Stimulated activated CD8-positive, alpha-beta memory T cell treated with anti-CD3 and anti-CD28 coated beads, Interleukin-4, amount 100 ng/mL, for 1 hour (primary cell): ENCODE results near the gene NELFCD.

Experiments used
- DNase-seq, 2 donors: peaks; one replicate each; pipeline ENCODE4 v3.0.0-alpha.2; 2020; ENCODE audit warnings: low read depth in 2 of 2, low spot score in 1 of 2

Gene NELFCD

DNA sequence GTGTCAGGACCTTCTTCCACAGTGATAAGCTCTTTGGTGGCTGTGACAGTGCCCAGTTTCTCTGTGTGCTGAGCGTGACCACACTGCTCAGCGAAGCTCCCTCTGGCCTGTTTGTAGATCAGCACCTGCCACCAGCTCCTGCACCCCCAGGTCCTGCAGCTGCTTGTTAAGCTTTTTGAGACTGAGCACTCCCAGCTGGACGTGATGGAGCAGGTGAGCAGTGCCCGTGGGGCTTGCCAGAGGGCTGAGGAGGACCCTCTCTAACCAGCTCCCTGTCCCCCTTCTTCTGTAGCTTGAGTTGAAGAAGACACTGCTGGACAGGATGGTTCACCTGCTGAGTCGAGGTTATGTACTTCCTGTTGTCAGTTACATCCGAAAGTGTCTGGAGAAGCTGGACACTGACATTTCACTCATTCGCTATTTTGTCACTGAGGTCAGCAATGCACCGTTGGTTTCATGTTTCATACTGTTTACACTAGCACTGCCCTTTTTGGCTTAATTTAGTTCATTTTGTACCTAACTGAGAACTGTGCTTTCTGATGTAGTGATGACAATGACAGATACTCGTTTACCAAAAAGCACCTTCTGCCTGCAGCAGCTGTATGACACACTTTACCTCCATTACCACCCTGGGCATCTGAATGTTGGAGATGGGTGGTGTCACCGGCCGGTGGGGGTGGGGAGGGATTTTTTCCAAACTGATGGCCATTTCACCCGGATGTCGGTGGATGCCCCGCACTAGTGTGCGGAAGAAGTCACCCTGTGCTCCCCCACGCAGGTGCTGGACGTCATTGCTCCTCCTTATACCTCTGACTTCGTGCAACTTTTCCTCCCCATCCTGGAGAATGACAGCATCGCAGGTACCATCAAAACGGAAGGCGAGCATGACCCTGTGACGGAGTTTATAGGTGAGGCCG, 12.5 kb downstream of the NELFCD start:
- no peak for DNase-seq

DNA sequence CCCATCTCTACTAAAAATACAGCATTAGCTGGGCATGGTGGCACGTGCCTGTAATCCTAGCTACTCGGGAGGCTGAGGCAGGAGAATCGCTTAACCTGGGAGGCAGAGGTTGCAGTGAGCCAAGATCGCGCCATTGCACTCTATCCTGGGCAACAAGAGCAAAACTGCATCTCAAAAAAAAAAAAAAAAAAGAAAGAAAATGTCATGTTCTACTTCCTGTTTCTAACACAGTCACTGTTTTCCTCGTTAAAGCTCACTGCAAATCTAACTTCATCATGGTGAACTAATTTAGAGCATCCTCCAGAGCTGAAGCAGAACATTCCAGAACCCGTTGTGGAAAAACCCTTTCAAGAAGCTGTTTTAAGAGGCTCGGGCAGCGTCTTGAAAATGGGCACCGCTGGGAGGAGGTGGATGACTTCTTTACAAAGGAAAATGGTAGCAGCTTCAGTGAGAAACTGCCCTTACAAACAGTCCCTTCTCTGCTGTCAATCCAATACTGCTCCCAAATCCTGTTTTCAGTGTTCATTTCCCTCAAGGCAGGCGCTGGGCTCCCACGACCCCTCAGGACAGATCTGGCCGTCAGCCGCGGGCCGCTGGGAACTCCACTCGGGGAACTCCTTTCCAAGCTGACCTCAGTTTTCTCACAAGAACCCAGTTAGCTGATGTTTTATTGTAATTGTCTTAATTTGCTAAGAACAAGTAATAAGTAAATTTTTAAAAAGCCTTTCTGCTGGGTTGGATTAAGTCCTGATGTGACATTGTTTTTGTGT, 13.5 kb downstream of the NELFCD start:
- no peak for DNase-seq

DNA sequence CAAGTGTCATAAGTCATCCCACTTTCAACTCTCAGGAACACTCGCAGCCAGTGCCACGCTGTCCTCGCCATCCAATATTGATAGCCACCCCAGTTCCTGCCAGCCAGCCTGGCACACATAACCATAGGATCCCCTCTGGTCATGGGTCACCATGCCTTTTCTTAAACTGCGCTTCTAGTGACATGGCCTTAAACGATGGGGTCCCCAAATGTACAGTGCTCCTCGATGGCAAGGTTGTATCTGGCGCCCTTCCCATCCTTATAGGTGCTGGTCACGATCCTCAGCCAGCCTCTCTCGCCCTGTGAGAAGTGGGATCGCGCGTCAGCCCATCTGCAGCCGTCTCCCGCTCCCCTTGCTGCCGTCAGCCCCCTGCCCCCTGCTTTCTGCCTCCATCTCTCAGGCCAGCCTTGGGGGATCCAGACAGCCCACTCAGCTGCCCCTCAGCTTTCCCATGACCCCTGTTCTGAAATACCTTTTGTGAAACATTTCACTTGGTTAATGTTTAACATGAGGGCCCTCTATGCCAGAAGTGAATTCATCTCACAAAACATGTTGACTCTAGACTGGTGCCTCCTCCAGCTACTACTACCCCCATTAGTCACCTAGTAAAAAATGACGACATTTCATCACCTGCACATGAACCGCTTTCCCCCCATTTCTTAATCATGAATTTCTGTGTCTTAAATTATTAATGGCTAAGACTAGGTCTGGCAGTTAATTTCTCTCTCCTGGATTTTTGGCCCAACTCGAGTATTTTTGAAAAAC, 14.6 kb downstream of the NELFCD start:
- no peak for DNase-seq

DNA sequence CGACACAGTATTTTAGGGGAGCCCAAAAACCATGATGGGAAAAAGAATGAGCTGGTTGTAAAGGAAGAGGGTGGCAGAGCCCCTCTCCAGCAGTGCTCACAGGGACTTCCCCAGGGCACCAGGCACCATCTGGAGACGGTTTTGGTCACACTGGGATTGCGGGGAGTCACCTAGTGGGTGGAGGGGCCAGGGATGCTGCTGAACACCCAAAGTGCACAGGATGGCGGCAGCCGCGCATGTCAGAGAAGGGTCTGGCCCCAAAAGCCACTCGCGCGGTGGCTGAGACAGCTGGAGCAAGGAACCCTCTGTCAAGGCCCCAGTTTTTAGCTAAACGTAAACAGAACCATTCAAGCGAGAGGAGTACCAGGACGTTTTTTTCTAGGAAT, 15.2 kb downstream of the NELFCD start:
- DNase-seq = no peak

DNA sequence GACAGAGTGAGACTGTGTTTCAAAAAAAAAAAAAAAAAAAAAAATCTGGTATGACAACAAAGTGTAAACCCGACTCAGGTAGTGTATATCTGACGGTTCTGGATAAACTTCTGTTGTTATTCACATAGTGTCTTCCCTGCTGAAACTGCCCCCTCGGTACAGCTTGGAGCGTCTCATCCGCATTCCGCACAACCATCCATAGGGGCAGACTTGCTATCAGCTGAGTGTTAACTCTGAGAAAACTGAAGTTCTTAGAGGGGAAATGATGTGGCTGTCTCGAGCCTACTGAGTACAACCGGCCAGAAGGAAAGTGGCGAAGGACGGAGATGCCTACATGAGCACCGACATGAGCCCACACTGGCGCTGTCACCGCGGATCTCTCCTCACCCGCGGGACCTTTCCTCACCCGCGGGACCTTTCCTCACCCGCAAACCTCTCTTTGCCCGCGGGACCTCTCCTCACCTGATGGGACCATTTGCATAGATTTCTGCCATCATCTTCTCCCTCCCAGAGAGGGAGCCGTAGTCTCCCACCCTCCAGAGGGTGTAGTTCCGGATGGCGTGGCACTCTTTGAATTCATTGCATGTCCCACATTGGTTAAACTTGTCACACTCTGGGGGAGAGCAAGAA, 16.2 kb downstream of the NELFCD start:
- DNase-seq = no peak

DNA sequence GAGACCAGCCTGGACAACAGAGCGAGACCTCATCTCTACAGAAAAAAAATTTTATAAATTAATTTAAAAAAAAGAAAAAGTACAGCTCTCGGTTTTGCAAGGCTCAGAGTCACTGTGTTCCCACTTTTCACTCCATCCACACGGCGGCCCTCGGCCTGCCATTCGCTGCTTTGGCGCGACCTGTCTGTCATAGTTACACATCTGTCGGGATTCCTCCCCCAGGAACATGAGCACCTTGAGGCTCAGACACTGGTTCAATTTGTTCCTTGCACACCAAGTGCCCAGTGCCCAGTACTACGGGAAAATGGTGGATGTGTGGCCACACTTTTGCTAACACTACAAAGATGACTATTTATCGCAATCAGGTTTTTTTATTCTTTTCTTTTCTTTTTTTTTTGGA, 17.6 kb downstream of the NELFCD start:
- no peak for DNase-seq

DNA sequence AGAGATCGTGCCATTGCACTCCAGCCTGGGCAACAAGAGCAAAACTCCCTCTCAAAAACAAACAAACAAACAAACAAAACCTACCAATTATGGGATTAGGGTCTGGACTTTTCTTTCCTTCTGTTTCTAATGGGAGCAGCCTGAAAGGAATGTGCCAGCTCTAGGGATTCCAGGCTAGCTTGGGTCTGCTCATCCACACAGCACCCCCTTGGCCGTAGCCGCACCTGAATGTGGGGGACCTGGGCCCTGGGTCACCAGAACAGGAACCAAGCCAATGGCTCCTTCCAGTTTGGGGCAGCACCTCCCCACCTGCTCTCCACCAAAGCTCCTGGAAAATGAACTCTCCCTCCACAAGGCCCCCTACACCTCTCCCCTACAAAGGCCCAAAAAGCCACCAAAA, 19.3 kb downstream of the NELFCD start:
- DNase-seq = no peak

DNA sequence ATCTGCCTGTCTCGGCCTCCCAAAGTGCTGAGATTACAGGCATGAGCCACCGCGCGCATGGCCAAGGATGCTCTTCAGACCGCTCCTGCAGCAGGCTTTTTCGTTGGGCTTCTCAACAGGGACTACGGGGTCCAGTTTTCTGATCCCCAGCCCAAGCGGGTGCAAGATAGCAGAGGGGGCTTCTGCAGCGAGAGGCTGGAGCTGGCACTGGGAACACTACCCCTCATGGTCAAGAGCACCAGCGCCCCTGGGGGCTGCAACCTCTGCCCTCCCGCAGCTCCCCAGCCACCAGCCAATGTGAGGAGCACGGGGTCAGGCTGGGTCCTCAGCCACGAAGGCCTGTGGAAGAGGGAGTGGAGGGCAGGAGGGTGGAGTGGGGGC, 20.0 kb downstream of the NELFCD start:
- DNase-seq = no peak

DNA sequence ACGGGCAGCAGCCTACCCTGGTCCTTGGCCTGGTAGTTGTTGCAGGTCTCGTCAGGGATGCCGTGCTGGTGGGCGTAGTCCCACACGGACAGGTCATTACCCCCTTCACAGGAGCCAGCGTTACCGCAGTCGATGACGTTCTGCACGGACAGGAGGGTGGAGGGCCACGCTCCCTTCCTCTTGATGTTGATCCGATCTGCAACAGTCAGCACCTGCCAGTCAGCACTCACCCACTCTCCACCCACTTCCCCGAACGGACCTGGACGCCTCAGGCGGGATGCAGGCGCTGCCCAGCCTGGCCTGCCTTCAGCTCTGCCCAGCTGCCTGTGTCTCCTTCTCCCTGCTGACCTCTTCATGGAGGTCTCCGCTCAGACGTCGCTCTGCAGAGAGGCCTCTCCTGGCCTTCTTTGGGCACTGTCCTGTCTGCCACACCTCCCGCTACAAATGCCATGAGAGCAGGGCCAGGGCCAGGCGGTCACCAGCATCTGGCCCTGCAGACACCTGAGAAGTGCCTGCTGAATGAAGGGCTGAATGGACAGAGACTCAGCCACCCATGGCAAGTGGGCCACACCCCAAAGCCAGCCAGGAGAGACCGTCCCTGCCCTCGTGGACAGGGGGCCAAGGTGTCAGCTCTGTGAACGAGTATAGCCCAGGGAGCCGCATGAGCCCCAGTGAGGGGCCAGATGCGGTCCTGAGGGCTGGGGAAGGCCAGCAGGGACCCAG, 20.6 kb downstream of the NELFCD start:
- no peak for DNase-seq

DNA sequence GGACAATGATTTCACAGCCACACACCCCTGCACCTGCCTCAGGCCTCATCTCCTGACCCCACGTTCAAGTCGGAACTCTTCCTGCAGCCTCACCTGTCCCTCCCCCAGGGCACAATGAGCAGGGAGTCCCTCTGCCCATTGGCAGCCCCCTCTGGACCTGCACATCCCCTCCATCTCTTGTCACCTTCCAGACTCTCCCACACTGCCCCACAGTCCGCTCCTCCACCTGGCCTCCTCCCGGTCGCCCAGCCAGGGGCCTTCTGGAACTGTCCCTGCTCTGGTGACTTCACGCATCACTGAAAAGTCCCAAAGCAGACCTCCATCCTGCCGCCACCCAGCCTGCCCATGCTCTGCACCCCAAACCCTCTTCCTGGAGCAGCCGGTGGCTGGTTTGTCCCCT, 21.3 kb downstream of the NELFCD start:
- DNase-seq = no peak

DNA sequence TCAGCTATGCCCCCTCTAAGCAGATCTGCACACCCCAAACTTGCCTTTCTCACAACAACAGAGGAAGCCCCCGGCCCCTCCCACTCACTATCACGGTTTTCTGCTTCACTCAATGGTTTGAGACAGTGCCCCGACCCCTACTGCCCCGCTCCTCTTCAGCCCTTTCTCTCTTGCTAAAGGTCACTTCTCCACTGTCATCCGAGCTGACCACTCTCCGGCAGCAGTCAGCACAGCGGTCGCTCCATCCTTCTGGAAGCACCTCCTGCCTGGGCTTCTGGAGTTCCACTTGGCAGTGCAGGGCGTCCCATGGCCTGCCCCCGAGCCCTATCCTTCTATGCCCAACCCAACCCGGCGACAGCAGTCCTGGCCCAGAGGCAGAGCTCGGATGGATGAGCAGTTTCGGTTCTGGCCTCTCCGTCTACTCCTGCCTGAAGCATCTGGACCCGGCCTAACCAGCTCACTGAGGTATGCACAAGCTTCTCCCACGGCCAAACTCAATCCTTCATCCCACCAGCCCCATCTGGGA, 21.9 kb downstream of the NELFCD start:
- DNase-seq = no peak

DNA sequence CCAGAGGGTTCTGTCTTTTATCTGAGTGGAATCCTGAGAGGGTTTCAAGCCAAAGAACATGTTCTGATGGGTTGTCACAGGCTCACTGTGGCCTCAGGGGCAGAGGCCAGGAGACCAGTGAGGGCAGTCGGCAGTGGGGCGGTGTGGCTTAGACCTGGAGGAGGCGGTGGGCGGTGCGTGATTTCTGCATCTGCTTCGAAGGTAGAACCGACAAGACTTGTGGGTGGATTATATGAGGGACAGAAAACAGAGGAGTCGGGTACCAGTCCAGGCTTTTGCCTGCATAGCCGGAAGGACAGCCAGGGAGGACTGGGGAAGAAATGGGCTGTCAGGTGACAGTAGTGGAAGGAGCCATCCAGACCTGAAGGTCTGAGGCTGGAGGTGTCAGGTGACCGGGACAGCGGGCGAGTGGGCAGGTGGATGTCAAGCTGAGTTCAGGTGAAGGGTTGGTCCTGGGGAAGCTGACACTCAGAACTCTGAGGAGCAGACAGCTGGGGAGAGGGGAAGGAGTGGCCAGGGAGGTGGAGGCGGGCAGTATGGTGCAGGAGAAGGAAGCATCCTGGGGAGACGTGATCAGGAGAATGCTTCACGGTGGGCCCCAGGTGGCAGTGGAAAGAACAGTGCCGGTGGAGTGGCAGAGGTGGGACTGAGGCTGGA, 22.9 kb downstream of the NELFCD start:
- DNase-seq = no peak

DNA sequence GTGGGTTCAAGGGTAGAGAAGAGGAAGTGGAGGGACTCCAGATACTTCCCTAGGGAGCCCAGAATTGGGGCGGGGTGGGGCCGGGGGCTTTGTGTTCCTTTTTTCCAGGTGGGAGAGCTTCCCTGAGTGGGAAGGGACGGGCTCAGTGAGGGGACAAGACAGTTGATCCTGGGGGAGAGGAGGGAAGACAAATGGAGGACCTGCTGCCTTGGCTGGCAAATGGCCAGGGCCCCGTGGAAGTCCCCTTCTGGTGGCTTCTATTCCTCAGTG, 23.4 kb downstream of the NELFCD start:
- no peak for DNase-seq

DNA sequence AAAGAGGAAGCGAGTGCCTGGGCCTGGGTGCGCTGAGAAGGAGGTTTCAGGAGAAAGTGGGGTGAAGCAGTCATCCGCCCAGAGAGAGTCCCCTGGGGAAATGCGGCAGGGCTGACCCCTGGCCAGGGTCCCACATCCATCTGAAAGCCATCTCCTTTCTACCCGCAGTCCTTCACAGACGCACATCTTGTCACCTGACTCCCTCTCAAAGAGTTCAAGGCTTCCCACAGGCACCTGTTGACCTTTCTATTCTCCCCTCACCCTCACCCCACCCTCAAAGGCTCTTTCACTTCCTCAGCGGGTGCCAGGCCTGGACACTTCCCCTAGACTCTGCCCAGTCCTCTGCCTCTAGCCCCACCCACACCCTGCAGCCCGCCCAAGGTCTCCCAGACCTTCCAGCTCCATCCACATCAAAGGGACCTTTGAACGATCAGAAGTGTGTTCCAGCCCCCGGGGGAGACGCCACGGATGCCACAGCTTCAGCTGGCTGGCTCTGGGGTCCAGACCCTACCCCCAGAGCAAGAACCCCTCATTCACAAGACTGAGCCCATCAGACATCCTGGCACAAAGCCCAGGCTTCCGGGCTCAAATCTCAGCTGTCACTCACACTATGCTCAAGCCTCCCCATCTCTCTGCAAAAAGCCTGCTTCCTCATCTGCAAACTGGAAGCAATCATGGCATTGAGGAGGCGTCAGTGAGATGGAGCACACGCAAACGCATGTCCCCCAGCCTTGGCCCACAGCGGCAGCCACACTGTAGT, 23.9 kb downstream of the NELFCD start:
- peak in 1 of 2 donors; percentile 27 for DNase-seq

DNA sequence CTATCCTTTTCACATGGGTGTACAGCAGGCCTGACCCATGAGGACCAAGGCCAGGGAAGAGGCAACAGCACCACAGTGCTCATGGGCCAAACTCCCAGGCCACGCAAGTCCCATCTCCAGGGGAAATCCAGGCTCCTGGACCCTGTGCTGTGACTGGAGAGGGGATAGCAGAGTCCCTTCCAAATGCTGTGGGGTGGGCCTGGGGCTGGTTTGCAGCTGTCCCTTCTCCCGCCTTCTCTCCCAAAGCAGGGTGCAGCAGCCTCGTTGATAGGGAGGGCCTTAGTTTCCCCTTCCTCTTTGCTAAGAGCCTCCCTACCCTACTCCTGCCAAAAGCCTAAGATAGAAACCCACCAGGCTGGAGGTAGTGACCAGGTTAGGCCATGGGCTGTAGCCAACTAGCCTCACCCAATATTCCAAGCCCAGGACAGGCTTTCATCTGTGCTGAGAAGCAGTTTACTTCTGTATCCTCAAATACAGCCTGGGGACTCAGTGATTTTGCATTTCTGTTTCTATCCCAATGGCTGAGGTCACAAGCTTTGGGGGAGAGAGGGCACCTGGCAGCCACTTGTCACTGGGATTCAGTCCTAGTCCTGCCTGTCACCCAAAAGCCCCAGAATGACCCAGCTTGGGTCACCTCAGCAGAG, 24.6 kb downstream of the NELFCD start:
- no peak for DNase-seq

DNA sequence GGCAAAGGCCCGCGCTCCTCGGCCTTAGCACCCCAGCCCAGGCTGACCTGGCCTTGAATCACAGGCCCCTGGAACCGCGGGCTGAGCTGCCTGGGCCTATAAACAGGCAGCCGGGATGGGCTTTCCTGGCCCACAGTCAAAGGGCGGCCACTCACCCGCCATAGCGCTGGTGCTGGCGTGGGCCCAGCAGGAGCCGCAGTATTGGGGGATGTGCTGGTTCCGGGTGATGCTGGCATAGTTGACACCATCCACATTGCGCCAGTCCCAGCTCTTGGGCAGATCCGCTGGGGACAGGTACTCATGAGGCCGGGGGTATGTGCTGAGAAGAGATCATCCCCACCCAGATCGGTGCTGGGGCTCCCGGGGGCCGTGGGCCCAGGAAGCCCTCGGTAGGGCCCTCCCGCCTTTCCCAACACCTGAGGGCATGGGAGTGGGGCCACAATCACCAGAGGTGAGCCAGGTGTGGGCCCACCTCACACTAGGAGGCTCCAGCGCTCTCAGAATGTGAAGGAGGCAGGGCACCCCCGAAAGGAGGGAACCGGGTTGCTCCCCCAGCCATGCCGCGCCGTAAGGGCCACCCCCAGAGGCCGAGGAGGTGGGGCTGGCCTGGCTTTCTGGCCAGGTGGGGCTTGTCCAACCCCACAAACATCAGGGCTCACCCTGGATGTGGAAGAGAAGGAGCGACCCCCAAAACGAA, 25.3 kb downstream of the NELFCD start:
- no peak for DNase-seq

DNA sequence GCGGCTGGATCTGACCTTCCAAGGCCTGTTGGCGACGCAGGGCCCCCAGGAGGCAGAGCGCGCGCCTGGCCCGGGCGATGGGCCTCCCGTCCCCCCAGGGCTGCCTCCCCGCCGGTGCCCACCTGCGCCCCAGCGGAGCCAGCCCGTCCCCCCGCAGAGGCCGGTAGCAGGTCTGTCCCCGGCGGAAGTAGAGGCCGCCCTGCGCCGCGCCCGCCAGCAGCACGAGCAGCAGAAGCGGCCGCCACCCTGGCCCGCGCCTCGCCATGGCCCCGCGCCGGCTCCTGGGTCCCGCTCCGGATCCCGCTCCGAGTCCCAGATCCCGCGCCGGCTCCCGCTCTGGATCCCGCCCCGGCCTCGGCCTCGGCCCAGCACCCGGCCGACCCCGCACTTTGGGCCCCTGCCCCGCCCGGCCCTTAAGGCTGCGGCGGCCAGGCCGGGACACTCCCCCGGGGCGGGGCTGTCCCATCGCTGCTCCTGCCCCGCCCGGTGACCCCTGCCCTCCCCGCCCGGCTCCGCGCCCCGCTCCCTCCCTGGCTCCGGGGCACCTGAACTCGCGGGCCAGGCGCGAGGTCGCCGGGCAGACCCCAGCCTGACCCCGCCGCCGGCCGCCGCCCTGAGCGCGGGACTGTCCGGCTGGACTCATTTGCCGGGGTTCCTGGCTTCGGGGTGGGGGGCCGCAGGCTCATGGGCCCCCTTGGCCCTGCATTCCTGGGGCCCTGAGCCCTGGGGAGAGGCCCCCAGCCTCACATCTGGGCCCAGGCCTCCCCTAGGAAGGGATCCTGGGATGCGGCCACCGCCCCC, 26.0 kb downstream of the NELFCD start, which contains the start of gene CTSZ:
Gene CTSZ (minus strand): TSS at position 391 of the 801 bp plus-strand sequence. CDS start 126 bp downstream, at position 265.
- DNase-seq = no peak
